Measurements from ENCODE around the gene RAI1. TPM values are rescaled to one million over a fixed set of nuclear protein-coding genes. Genes with fewer than 3 reads are reported as not detected.
A peak's percentile ranks its signal among the peaks of the same experiment; 100 is the strongest.

The RAI1 gene
- total RNA-seq, 1 experiment from 2014 or later, result 2.8 TPM

DNA sequence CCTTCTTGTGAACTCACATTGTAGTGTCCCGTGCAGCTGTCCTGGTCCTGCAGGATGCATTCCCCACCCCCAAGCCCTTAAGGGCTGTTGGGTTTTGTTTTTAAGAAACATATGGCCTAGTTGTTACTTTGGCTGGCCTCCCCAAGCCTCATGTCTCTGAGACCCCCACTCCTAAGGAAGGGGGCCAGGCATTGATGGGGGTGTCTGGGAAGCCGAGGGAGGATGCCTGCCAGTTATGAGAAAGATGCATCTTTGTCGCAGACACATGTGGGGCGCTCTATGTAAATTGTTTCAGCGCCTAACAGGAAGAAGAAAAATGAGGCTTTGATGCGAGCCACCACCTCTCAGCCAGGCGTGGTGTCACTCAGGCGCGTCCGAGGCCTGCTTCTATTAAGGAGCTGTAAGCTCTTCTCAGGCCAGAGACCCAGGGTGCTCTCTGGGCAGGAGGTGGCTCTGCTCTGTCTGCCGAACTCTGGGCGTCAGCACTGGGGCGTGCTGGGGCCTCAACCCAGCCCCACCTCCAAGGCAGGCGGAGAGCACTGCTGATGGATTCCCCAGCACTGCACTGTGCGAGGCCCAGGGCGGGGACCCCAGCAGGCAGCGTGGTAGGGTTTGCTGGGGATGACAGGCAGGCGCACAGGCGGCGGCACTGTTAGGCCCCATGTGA lies 85.0 kb downstream of the RAI1 start:
- no peak for DNase-seq (ENCODE audit: low read depth)

GRCh38 chr17:17766744-17767120 lies 85.5 kb downstream of the RAI1 start:
- DNase-seq (ENCODE audit: low read depth), result no peak

DNA sequence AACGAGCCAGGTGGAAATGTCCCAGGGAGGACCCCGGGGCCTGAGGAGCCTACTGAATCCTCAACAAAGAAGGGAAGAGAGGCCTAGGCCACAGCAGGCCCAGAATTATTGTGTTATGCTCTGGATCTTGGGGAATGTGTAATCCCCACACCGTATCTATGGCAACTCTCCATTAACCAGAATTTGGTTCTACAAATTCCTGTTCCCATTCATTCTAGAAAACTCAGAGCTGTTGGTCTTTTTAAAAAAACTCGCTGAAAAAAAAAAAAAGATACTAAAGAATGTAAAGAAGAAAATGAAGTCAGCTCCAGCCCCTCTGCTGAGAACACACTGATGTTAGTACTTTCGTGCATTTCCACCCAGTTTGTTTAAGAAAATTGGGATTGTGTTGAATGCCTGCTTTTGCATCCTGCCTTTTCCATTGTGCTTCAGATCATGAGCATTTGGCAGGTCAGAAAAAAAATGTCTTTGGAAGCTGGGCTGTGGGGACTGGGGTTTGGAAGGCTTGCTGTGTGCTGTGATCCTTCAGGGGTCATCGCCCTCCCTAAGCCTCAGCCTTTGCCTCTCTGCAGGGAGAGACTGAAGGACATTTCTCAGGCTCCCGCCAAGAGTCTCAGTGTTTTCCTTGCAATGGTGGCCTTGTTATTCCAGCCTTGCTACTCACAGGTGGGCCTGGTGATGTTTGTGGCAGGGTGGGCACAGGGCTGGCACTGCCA lies 86.1 kb downstream of the RAI1 start:
- DNase-seq (ENCODE audit: low read depth), result no peak

- no peak for DNase-seq (ENCODE audit: low read depth)
Observed at GRCh38 chr17:17767887-17768418, 86.7 kb downstream of the RAI1 start.

DNA sequence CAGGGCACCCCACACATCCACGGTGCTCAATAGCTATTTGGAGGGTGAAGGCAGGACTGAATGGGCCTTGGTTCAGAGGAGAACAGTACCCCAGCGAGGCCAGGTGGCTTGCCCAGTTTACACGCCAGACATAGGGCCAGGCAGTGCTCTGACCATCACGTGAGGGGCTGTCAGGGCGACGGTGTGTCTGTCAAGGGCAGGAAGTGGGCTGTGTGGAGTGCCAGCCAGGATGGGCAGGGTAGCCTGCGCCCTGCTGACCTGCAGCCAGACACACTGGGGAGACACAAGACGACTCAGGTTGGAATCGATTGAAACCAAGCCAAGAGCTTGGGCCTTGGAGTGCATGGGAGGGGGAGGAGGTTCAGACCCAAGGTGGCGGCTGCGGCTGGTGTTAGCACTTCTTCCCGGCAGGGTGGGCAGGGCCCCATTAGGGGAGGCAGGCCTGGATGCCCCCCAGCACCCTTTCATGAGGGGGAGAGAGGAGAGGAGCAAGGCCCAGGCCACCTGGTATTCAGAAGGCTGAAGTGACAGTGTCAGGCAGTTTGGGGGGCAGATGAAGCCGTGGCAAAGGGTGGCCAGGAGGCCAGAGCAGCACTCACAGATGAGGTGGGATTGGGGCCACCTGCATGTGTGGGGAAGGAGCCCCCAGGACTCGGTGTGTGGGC lies 87.3 kb downstream of the RAI1 start:
- DNase-seq (ENCODE audit: low read depth), result no peak

DNA sequence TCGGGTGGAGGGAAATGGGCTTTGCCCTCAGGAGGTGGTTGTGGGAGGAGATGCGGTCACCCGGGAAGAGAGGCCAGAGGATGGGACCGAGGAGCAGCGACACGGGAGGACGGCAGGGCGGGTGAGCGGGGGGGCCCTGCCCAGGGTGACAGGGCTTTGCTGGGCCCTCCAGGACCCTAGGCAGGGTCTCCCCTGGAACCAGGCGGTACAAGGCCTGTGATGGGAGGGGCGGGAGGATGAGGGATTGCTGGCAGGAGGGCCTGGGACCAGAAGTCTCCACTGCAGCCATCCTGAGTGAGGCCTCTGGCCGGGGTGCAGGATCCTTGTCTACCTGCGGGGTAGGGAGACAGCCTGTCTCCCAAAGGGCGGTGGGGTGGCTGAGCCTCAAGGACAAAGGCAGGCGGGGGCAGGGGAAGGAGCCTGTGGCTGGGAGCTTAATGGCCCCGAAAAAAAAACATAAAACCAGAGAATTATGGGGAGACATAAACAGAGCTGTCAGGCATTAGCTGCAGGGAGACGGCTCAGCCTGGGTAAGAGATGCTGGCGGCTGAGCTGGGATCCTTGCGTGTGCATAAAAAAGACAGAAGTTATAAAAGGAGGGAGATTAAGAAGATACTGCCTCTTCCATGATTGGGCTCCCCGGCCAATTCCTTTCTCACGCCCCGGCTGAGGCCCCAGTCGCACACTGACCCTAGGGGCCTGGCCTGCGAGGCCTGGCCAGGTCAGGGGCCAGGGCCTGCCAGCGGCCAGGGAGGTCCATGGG lies 88.8 kb downstream of the RAI1 start:
- DNase-seq (ENCODE audit: low read depth), result no peak

GRCh38 chr17:17770632-17771044 lies 89.4 kb downstream of the RAI1 start:
- DNase-seq (ENCODE audit: low read depth), result no peak

DNA sequence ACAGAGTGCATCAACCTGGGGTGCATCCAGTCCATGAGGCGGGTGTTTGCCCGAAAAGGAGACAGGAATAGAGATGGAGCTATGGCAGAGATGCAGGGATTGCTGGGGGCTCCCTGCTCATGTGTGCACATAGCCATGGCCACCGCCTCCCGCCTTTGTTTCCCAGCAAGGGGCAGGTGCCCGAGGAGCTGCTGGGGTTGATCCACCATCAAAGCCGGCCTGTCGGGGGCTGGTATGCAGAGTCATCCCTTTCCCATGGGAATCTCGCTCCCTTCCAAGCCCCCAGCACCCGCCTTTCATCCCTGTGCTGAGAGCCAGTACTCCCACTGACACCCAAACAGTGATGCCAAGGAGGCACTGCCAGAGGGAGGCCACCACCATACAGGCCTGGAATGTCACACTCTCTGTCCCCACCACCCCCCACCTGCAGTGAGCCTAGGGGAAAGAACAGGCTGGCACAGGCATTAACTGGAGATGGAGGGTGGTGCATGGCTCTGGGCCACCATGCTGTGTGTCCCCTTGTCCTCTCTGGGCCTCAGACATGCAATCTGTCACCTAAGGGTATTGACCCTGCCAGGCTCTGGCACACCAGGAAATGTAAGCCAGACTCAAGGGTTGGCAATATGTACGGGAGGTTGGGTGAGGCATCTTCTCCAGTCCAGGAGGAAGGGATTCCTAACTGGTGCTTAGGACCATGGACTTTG lies 90.4 kb downstream of the RAI1 start:
- DNase-seq (ENCODE audit: low read depth), result no peak

DNA sequence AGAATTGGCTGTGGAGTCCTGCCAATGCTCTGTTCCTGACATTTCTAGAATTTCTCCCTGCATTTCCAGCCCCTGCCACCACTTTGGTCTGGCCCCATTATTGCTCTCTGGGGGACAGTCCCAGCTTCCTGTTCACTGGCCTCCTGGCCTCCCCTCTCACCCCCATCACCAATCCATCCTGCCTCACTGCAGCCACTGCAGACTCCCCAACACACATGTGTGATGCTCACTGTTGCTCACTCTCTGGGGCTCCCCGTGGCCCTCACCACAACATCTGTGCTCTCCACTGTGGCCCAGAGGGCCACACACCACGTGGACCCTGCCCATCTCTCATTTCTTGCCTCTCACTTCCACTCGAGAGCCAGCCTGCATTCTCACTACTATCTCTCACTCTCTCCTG lies 91.0 kb downstream of the RAI1 start:
- DNase-seq (ENCODE audit: low read depth), result no peak

DNA sequence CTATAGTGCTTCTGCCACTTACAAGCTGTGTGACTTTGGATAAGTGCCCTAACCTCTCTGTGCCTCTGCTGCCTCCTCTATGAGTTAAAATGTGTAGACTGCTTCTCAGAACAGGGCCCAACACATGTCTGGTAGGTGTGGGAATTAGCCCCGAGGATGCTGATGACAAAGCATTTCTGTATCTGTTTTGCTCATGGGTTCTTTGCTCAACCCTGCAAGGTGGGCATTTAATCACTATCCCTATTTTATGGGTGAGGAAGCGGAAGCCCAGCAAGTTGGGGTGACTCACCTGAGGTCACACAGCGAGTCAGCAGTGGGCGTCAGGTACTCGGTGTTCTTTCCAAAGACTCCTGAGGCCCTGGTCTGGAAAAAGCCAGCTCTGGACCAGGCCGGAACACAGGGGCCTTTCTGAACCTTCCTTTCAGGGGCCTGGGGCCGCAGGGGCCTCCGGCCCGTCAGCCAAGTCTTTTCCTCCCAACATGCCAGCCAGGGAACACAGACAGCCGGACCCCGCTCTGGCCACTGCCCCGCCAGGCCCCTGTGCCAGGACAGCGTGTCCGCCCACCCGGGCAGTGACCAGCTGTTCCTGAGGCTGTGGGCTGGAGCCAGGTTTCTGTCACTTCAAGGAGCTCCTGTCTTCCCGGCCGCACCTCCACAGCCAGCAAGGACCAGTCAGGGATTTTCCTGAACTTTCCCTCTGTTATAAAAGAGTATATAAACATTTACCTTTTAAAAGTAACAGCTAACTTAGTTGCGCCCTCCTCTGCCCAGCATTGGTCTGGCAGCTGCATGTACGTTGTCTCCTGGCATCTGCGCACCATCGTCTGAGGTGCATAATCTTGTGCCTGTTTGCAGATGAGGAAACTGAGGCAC lies 93.0 kb downstream of the RAI1 start:
- no peak for DNase-seq (ENCODE audit: low read depth)

DNA sequence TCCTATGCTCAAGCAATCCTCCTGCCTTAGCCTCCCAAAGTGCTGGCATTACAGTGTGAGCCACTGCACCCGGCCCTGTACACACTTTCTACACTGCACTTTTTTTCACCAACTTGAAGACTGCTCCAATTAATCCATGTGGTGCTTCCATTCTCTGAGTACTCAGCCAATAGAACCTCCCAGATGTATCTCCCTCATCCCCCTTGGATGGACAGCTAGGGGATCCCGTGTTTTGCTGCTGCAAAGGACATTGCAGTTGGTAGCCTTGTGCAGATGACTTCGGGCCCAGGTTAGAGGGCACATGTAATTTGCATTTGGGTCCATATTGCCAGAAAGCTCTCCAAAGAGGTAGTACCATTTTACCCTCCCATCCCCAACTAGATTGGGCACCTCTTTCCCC lies 95.6 kb downstream of the RAI1 start:
- DNase-seq (ENCODE audit: low read depth), result no peak

DNA sequence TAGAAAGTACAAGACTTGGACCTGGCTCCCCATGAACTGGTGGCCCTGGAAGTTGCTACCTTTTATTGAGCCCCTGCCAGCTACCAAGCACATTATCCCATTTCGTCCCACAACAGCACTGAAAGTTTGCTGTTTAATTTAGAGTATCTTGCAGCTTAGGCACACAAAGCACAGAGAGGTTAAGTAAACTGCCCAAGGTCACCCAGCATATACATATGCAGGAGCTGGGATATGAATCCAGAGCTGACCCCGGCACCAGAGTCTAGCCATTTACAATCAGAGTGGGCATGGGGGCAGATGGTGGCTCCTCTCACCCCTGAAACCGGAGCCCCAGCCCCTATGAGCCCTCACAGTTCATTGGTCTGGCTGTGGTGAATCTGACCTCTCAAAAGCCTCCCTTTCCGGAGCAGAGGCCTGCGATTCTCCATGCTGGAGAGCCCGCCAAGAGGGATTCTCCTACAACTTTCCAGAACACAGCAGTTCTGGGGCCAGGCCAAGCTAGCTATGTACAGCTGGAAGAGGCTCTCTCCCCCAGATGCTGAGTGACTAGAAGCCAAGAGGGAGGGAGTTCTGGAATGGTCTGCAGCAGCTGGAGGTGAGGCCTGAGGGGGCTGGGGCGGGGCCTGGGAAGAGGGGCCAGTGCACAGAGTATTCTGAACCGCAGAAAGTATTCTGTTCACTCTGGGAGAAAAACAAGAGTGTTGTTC lies 97.2 kb downstream of the RAI1 start:
- DNase-seq (ENCODE audit: low read depth), result no peak

GRCh38 chr17:17779015-17779611 lies 97.9 kb downstream of the RAI1 start:
- DNase-seq (ENCODE audit: low read depth), result no peak

GRCh38 chr17:17780922-17781590 lies 99.8 kb downstream of the RAI1 start:
- DNase-seq (ENCODE audit: low read depth), result peak; percentile 18

- DNase-seq (ENCODE audit: low read depth), result peak; percentile 62
Observed at GRCh38 chr17:17781591-17782496, 100.6 kb downstream of the RAI1 start.

GRCh38 chr17:17782523-17783115 lies 101.4 kb downstream of the RAI1 start:
- DNase-seq (ENCODE audit: low read depth), result no peak

GRCh38 chr17:17783116-17783824 lies 102.0 kb downstream of the RAI1 start:
- no peak for DNase-seq (ENCODE audit: low read depth)
